Measurements from ENCODE around the gene TRIO.

GRCh38 chr5:14216902-14217301, 73.8 kb downstream of the TRIO start:
- TF ChIP-seq CTCF (conservative IDR thresholded peaks at IDR 0.05; ENCODE audit: low read depth, low read length) (no peak), EZH2 (IDR thresholded peaks at IDR 0.05; ENCODE audit: borderline replicate concordance, low read depth, low read length, poor library complexity, severe bottlenecking) (no peak)

All from A673 (cell line).